ENCODE measurements around the gene BABAM2. TPM values are rescaled to one million over a fixed set of nuclear protein-coding genes. Genes with fewer than 3 reads are reported as not detected.
"Not testable (repeated sequence)": the region's sequence is repeated elsewhere in the genome, so short reads cannot be mapped to it uniquely, and the experiment has no call there.

Gene BABAM2
- total RNA-seq, 4 donors from 2014 or later: 33.3 to 48.9 (median 37.9) TPM

DNA sequence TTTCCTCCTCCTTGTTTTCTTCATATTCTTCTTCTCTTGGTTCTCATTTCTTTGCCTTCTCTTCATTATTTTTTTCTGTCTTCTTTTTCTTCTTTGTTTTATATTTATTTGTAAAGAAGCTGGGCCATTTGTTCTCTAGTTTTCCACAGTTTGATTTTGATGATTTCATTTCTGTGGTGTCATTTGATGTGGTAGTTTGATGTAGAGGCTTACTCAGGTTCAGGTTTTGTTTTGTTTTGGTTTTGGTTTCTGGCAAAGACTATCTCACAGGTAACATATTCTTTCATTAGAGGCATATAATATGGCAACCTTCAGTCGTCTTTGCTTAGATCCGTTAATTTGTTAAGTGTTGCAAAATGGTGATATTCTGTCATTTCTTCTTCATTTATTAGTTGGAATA is 75.3 kb downstream of the BABAM2 start:
- Histone ChIP-seq H3K4me3 (no peak overlapping the region), H3K4me1 (peaks cover 0 to 12% (median 4%) of the 10 kb centered on the region in 4 donors), H3K36me3 (no peaks in the 10 kb centered on the region), H3K27ac (no peak overlapping the region), H3K27me3 (no peaks in the 10 kb centered on the region), H3K9me3 (peaks cover 6 to 8% of the 10 kb centered on the region in 2 donors)
- in situ Hi-C loops (cut with MboI; ENCODE audit: low pct_ligation_motif_present in 1 of 4, low pct_unique_long_range_greater_than_20kb in 1 of 4, low sequenced_read_pairs in 3 of 4): no loop called here
- intact Hi-C loops (cut with DNase I; ENCODE audit: low total_unique reads): loop anchor here (2.0 kb wide), 1 partner anchor 71 kb away; no protein-coding TSS in a partner anchor
- no peak for DNase-seq
- 77 to 90% methylated on average over 2 of the region's 2 CpGs for WGBS, 2 donors (ENCODE audit: low coverage in 1 of 2)
- no peak for TF ChIP-seq POLR2AphosphoS5 (IDR thresholded peaks at IDR 0.05)
- TF ChIP-seq, protein P1, sequence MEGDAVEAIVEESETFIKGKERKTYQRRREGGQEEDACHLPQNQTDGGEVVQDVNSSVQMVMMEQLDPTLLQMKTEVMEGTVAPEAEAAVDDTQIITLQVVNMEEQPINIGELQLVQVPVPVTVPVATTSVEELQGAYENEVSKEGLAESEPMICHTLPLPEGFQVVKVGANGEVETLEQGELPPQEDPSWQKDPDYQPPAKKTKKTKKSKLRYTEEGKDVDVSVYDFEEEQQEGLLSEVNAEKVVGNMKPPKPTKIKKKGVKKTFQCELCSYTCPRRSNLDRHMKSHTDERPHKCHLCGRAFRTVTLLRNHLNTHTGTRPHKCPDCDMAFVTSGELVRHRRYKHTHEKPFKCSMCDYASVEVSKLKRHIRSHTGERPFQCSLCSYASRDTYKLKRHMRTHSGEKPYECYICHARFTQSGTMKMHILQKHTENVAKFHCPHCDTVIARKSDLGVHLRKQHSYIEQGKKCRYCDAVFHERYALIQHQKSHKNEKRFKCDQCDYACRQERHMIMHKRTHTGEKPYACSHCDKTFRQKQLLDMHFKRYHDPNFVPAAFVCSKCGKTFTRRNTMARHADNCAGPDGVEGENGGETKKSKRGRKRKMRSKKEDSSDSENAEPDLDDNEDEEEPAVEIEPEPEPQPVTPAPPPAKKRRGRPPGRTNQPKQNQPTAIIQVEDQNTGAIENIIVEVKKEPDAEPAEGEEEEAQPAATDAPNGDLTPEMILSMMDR (IDR thresholded peaks at IDR 0.05): no peak
- no peak for TF ChIP-seq POLR2A (IDR thresholded peaks at IDR 0.05)
- no peak for TF ChIP-seq EP300 (IDR thresholded peaks at IDR 0.05; ENCODE audit: low read depth)

DNA sequence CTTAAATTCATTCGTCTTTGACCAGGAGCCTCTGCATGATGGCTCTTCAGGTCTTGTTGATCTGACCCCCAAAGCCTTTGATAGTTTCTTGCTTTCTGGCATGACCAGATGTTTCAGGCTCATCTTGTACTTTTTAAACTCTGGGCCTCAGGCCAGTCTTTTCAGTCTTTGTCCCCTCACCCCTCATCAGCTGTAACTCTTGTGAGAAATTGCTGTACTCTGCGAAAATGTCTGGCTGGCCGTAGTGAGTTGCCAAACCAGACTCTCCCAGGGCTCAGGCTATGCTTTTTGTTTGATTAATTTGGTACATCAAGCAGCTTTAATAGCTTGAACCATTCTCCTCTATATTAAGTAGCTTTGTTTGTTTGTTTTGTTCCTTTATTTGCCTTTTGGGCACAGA is 75.9 kb downstream of the BABAM2 start:
- Histone ChIP-seq H3K4me3 (no peak overlapping the region), H3K9me3 (peaks cover 6 to 8% of the 10 kb centered on the region in 2 donors), H3K4me1 (peaks cover 0 to 8% (median 4%) of the 10 kb centered on the region in 4 donors), H3K36me3 (no peaks in the 10 kb centered on the region), H3K27me3 (no peaks in the 10 kb centered on the region), H3K27ac (no peak overlapping the region)
- in situ Hi-C loops (cut with MboI; ENCODE audit: low pct_ligation_motif_present in 1 of 4, low pct_unique_long_range_greater_than_20kb in 1 of 4, low sequenced_read_pairs in 3 of 4) (no loop called here), intact Hi-C loops (cut with DNase I; ENCODE audit: low total_unique reads) (loop anchor here (2.0 kb wide), 1 partner anchor 70 kb away; no protein-coding TSS in a partner anchor)
- DNase-seq: no peak
- TF ChIP-seq EP300 (IDR thresholded peaks at IDR 0.05; ENCODE audit: low read depth) (no peak), POLR2AphosphoS5 (IDR thresholded peaks at IDR 0.05) (no peak), POLR2A (IDR thresholded peaks at IDR 0.05) (no peak)
- TF ChIP-seq, protein P1 (IDR thresholded peaks at IDR 0.05): no peak
- WGBS, 2 donors (ENCODE audit: low coverage in 1 of 2): 69 to 82% methylated on average over 3 of the region's 3 CpGs

DNA sequence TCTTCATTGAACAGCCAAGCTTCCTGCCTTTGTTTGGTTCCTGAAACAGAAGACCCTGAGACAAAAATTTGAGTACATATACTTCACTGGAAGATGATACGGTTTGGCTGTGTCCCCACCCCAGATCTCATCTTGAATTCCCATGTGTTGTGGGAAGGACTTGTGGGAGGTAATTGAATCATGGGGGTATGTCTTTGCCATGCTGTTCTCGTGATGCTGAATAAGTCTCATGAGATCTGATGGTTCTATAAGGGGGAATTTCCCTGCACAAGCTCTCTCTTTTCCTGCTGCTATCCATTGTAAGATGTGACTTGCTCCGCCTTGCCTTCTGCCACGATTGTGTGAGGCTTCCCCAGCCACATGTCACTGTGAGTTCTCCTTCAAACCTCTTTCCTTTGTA is 76.5 kb downstream of the BABAM2 start:
- Histone ChIP-seq H3K27ac (no peak overlapping the region), H3K9me3 (peaks cover 6 to 8% of the 10 kb centered on the region in 2 donors), H3K4me1 (peaks cover 0 to 8% (median 4%) of the 10 kb centered on the region in 4 donors), H3K27me3 (no peaks in the 10 kb centered on the region), H3K4me3 (no peak overlapping the region), H3K36me3 (no peaks in the 10 kb centered on the region)
- in situ Hi-C loops (cut with MboI; ENCODE audit: low pct_ligation_motif_present in 1 of 4, low pct_unique_long_range_greater_than_20kb in 1 of 4, low sequenced_read_pairs in 3 of 4) (no loop called here), intact Hi-C loops (cut with DNase I; ENCODE audit: low total_unique reads) (loop anchor here (2.0 kb wide), 1 partner anchor 70 kb away; no protein-coding TSS in a partner anchor)
- 91 to 94% methylated on average over 3 to 4 of the region's 4 CpGs for WGBS, 2 donors (ENCODE audit: low coverage in 1 of 2)
- TF ChIP-seq, protein P1 (IDR thresholded peaks at IDR 0.05): no peak
- TF ChIP-seq EP300 (IDR thresholded peaks at IDR 0.05; ENCODE audit: low read depth) (no peak), POLR2AphosphoS5 (IDR thresholded peaks at IDR 0.05) (no peak), POLR2A (IDR thresholded peaks at IDR 0.05) (no peak)
- DNase-seq: no peak

DNA sequence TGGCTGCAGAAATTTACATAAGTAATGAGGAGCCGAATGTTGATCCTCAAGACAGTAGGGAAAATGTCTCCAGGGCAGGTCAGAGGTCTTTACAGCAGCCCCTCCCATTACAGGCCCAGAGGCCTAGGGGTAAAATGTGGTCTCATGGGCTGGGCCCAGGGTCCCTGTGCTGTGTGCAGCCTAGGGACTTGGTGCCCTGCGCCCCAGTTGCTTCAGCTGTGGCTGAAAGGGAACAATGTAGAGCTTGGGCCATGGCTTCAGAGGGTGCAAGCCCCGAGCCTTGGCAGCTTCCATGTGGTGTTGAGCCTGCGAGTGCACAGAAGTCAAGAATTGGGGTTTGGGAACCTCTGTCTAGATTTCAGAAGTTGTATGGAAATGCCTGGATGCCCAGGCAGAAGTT is 77.5 kb downstream of the BABAM2 start:
- H3K4me3 ChIP-seq; in situ Hi-C loops (cut with MboI; ENCODE audit: low pct_ligation_motif_present in 1 of 4, low pct_unique_long_range_greater_than_20kb in 1 of 4, low sequenced_read_pairs in 3 of 4); H3K27ac ChIP-seq; H3K36me3 ChIP-seq; DNase-seq; intact Hi-C loops (cut with DNase I; ENCODE audit: low total_unique reads); H3K27me3 ChIP-seq; H3K4me1 ChIP-seq; H3K9me3 ChIP-seq: not testable (repeated sequence)
- 90 to 93% methylated on average over 2 to 4 of the region's 4 CpGs for WGBS, 2 donors (ENCODE audit: low coverage in 1 of 2)

DNA sequence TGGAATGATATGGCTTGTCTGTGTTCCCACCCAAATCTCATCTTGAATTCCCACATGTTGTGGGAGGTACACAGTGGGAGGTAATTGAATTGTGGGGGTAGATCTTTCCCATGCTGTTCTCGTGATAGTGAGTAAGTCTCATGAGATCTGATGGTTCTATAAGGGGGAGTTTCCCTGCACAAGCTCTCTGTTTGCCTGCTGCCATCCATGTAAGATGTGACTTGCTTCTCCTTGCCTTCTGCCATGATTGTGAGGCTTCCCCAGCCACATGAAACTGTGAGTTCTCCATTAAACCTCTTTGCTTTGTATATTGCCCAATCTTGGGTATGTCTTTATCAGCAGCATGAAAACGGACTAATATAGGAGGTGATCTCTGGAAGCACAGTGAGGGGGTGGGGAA is 78.4 kb downstream of the BABAM2 start:
- intact Hi-C loops (cut with DNase I; ENCODE audit: low total_unique reads); H3K9me3 ChIP-seq; H3K27ac ChIP-seq; H3K36me3 ChIP-seq; DNase-seq; H3K4me3 ChIP-seq; H3K4me1 ChIP-seq; in situ Hi-C loops (cut with MboI; ENCODE audit: low pct_ligation_motif_present in 1 of 4, low pct_unique_long_range_greater_than_20kb in 1 of 4, low sequenced_read_pairs in 3 of 4); H3K27me3 ChIP-seq: not testable (repeated sequence)
- WGBS, 2 donors (ENCODE audit: low coverage in 1 of 2): 71 to 96% methylated on average over 1 to 2 of the region's 2 CpGs

Measured in transverse colon (tissue), 4 donors.